ENCODE measurements around the gene KATNB1.

The KATNB1 gene

GRCh38 chr16:57752203-57752580 lies 16.6 kb downstream of the KATNB1 start:
- H3K4me2 ChIP-seq (ENCODE audit: insufficient read depth, low read length), result no peak overlapping the region
- H2AFZ ChIP-seq (ENCODE audit: low read depth, low read length), result no peak overlapping the region
- TF ChIP-seq EZH2 (IDR thresholded peaks at IDR 0.05; ENCODE audit: borderline replicate concordance, low read depth, low read length, severe bottlenecking), result no peak
- TF ChIP-seq CTCF (IDR thresholded peaks at IDR 0.05; ENCODE audit: borderline replicate concordance, extremely low read depth, low read length, poor library complexity, severe bottlenecking), result no peak
- no peaks in the 10 kb centered on the region for H3K27me3 ChIP-seq (ENCODE audit: insufficient read depth, low read length, poor library complexity)
- H3K79me2 ChIP-seq (ENCODE audit: insufficient read depth, low read length), result no peaks in the 10 kb centered on the region
- H3K36me3 ChIP-seq (ENCODE audit: insufficient read depth, low read length), result peaks cover 87% of the 10 kb centered on the region
- H3K9ac ChIP-seq (ENCODE audit: low read depth, low read length), result no peak overlapping the region
- H3K9me3 ChIP-seq (ENCODE audit: insufficient read depth, low read length, severe bottlenecking), result no peaks in the 10 kb centered on the region
- ATAC-seq (ENCODE audit: insufficient read depth, low read depth) (no peak), DNase-seq (no peak)
- peaks cover 5% of the 10 kb centered on the region for H4K20me1 ChIP-seq (ENCODE audit: insufficient read depth, low read length)
- no peaks in the 10 kb centered on the region for H3K4me1 ChIP-seq (ENCODE audit: insufficient read depth, low read length)
- no peak overlapping the region for H3K27ac ChIP-seq (ENCODE audit: low read length)
- H3K4me3 ChIP-seq (ENCODE audit: low read depth in 1 of 2, low read length in 2 of 2), result no peak overlapping the region

GRCh38 chr16:57752581-57753447 lies 17.2 kb downstream of the KATNB1 start:
- Histone ChIP-seq H3K79me2 (ENCODE audit: insufficient read depth, low read length) (no peaks in the 10 kb centered on the region), H3K4me2 (ENCODE audit: insufficient read depth, low read length) (no peak overlapping the region), H3K4me1 (ENCODE audit: insufficient read depth, low read length) (no peaks in the 10 kb centered on the region), H3K27me3 (ENCODE audit: insufficient read depth, low read length, poor library complexity) (no peaks in the 10 kb centered on the region), H3K36me3 (ENCODE audit: insufficient read depth, low read length) (peaks cover 87% of the 10 kb centered on the region), H3K4me3 (ENCODE audit: low read depth in 1 of 2, low read length in 2 of 2) (no peak overlapping the region), H3K9me3 (ENCODE audit: insufficient read depth, low read length, severe bottlenecking) (no peaks in the 10 kb centered on the region), H3K27ac (ENCODE audit: low read length) (no peak overlapping the region), H3K9ac (ENCODE audit: low read depth, low read length) (no peak overlapping the region), H2AFZ (ENCODE audit: low read depth, low read length) (no peak overlapping the region), H4K20me1 (ENCODE audit: insufficient read depth, low read length) (peaks cover 10% of the 10 kb centered on the region)
- ATAC-seq (ENCODE audit: insufficient read depth, low read depth) (no peak), DNase-seq (no peak)
- TF ChIP-seq CTCF (IDR thresholded peaks at IDR 0.05; ENCODE audit: borderline replicate concordance, extremely low read depth, low read length, poor library complexity, severe bottlenecking) (no peak), EZH2 (IDR thresholded peaks at IDR 0.05; ENCODE audit: borderline replicate concordance, low read depth, low read length, severe bottlenecking) (no peak)

GRCh38 chr16:57753448-57754353 lies 18.1 kb downstream of the KATNB1 start:
- no peak overlapping the region for H3K4me3 ChIP-seq (ENCODE audit: low read depth in 1 of 2, low read length in 2 of 2)
- peaks cover 84% of the 10 kb centered on the region for H3K36me3 ChIP-seq (ENCODE audit: insufficient read depth, low read length)
- no peaks in the 10 kb centered on the region for H3K27me3 ChIP-seq (ENCODE audit: insufficient read depth, low read length, poor library complexity)
- no peaks in the 10 kb centered on the region for H3K9me3 ChIP-seq (ENCODE audit: insufficient read depth, low read length, severe bottlenecking)
- no peak for TF ChIP-seq EZH2 (IDR thresholded peaks at IDR 0.05; ENCODE audit: borderline replicate concordance, low read depth, low read length, severe bottlenecking)
- TF ChIP-seq CTCF (IDR thresholded peaks at IDR 0.05; ENCODE audit: borderline replicate concordance, extremely low read depth, low read length, poor library complexity, severe bottlenecking), result no peak
- no peaks in the 10 kb centered on the region for H3K79me2 ChIP-seq (ENCODE audit: insufficient read depth, low read length)
- H3K4me1 ChIP-seq (ENCODE audit: insufficient read depth, low read length), result no peaks in the 10 kb centered on the region
- H3K27ac ChIP-seq (ENCODE audit: low read length), result no peak overlapping the region
- H2AFZ ChIP-seq (ENCODE audit: low read depth, low read length), result no peak overlapping the region
- no peak for ATAC-seq (ENCODE audit: insufficient read depth, low read depth)
- no peak overlapping the region for H3K4me2 ChIP-seq (ENCODE audit: insufficient read depth, low read length)
- DNase-seq, result no peak
- H4K20me1 ChIP-seq (ENCODE audit: insufficient read depth, low read length), result peaks cover 10% of the 10 kb centered on the region; the same call in 1 of the 2 replicates
- H3K9ac ChIP-seq (ENCODE audit: low read depth, low read length), result no peak overlapping the region

Data from DND-41 (cell line).